A549 treated with CORT108297 at 1 μM for 4 hours (cell line): ENCODE results near the gene FEN1. TPM values are rescaled to one million over a fixed set of nuclear protein-coding genes. Genes with fewer than 3 reads are reported as not detected.

Experiments used
- total RNA-seq: library from RNA; stranded (reverse); fragments of 200-300 nt; extraction: Qiagen RNA extraction; gene quantifications from 5 replicates; pipeline ENCODE4 v1.2.3, GENCODE V29; 2022

The FEN1 gene
- total RNA-seq, result 96.4 to 111 TPM (median 103 TPM) in 5 replicates

GRCh38 chr11:61792310-61793082, at the start of gene FEN1, which contains the start of gene TMEM258:
Gene FEN1 (plus strand): TSS chr11:61792911. CDS start chr11:61795362, 2,451 bp downstream.
Gene TMEM258 (minus strand): TSS chr11:61792599. CDS start chr11:61792558, 41 bp downstream.

GRCh38 chr11:61752117-61752924, 40.4 kb upstream of the FEN1 start, which contains the start of gene MYRF:
Gene MYRF (plus strand): TSS chr11:61752636. CDS start chr11:61752745, 109 bp downstream.

GRCh38 chr11:61816736-61817455, 24.2 kb downstream of the FEN1 start, which contains the start of gene FADS1:
Gene FADS1 (minus strand): TSS chr11:61817003. CDS start chr11:61816929, 74 bp downstream.

GRCh38 chr11:61827571-61828378, 35.1 kb downstream of the FEN1 start, which contains the start of gene FADS2:
Gene FADS2 (plus strand): TSS chr11:61828300. CDS start chr11:61828391, 91 bp downstream.

Other genes starting within 250 kb of the FEN1 start
- 0.72 to 1.2 TPM (median 1.0 TPM) in 5 replicates for gene SYT7, start 211.8 kb upstream of the FEN1 start, total RNA-seq
- gene DAGLA, start 112.5 kb upstream of the FEN1 start, total RNA-seq, result 4.1 to 6.3 TPM (median 6.2 TPM) in 5 replicates
- gene MYRF, start 40.3 kb upstream of the FEN1 start, total RNA-seq, result 16.1 to 23.1 TPM (median 21.8 TPM) in 5 replicates
- gene TMEM258, start 312 bp upstream of the FEN1 start, total RNA-seq, result 213 to 247 TPM (median 224 TPM) in 5 replicates
- gene FADS1, start 24.1 kb downstream of the FEN1 start, total RNA-seq, result 111 to 153 TPM (median 134 TPM) in 5 replicates
- gene FADS2, start 35.4 kb downstream of the FEN1 start, total RNA-seq, result 249 to 330 TPM (median 280 TPM) in 5 replicates
- 38.0 to 62.4 TPM (median 59.1 TPM) in 5 replicates for gene FADS3, start 98.6 kb downstream of the FEN1 start, total RNA-seq
- 11.9 to 14.9 TPM (median 14.1 TPM) in 5 replicates for gene RAB3IL1, start 124.7 kb downstream of the FEN1 start, total RNA-seq
- 1.5 to 2.5 TPM (median 2.0 TPM) in 5 replicates for gene BEST1, start 157.4 kb downstream of the FEN1 start, total RNA-seq
- gene FTH1, start 174.7 kb downstream of the FEN1 start, total RNA-seq, result 11,319 to 19,435 TPM (median 16,549 TPM) in 5 replicates